GM12891 (cell line): ENCODE data around the gene BMP6.

Experiments used
- DNase-seq: peaks from one replicate; pipeline ENCODE4 v3.0.0; 2011; ENCODE audit warnings: low spot score; ENCODE audit not compliant: insufficient read length
- FAIRE-seq: peaks from 2 replicates; lab custom pipeline; 2011; peaks lifted over from hg19 to GRCh38; lab: Jason Lieb, UNC
- PAX5 ChIP-seq: IDR thresholded peaks from 2 replicates; pipeline ENCODE4 v1.6.1; 2011; ENCODE audit warnings: low read length, moderate library complexity, mild to moderate bottlenecking; ENCODE audit not compliant: insufficient read depth, severe bottlenecking
- POLR2A ChIP-seq: IDR thresholded peaks from 2 replicates; pipeline ENCODE4 v1.6.1; 2011; ENCODE audit warnings: low read depth, low read length, control low read depth
- POLR2AphosphoS5 ChIP-seq: IDR thresholded peaks from 2 replicates; pipeline ENCODE4 v1.6.1; 2011; ENCODE audit warnings: low read depth, low read length, control low read depth
- POU2F2 ChIP-seq: IDR thresholded peaks from 2 replicates; pipeline ENCODE4 v1.6.1; 2011; ENCODE audit warnings: low read depth, mild to moderate bottlenecking, control low read depth, low read length, moderate library complexity
- SPI1 ChIP-seq: IDR thresholded peaks from 2 replicates; pipeline ENCODE4 v1.6.1; 2011; ENCODE audit warnings: low read depth, low read length, control low read depth
- TAF1 ChIP-seq: IDR thresholded peaks from 2 replicates; pipeline ENCODE4 v1.6.1; 2011; ENCODE audit warnings: low read depth, low read length, control low read depth

BMP6 gene

DNA sequence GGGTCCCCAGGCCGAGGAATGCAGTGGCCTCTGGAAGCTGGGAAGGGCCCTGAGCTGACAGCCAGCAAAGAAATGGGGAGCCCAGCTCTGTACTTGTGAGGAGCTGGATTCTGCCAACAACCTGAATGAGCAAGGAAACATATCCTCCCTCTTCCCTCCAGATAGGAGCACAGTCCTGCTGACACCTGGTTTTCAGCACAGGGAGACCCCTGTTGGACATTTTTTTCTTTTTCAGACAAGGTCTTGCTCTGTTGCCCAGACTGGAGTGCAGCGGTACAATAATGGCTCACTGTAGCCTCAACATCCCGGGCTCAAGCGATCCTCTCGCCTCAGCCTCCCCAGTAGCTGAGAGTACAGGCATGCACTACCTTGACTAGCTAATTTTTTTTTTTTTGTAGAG, 21.5 kb downstream of the BMP6 start:
- no peak for TF ChIP-seq POU2F2
- no peak for TF ChIP-seq PAX5
- TF ChIP-seq POLR2A, result no peak
- no peak for TF ChIP-seq TAF1
- no peak for TF ChIP-seq SPI1
- TF ChIP-seq POLR2AphosphoS5, result no peak
- FAIRE-seq (no peak), DNase-seq (no peak)

DNA sequence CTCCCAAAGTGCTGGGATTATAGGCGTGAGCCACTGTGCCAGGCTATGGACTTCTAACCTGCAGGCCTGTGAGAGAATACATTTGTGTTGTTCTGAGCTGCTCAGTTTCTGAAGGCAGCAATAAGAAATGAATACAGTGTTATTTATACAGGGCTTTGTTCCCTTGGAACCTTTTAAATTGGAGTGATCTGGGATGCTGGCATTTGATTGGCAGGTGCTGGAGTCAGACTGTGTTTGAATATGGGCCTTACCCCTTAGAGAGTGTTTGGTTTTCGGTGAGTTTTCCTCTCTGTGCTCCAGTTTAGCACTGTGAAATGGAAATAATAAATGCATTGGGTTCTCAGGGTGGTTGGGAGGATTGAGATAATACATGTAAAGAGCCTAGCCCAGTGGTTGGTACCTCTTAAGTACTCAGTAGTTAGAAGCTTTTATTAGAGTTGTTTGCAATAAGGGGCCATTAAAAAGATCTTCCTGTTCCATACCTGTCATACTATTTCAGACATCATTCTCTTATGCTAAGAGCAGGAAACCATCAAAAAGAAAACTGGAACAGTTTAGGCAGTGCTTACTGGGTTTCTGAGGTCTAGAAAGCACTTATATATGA, 22.1 kb downstream of the BMP6 start:
- FAIRE-seq, result no peak
- TF ChIP-seq POLR2AphosphoS5, result no peak
- TF ChIP-seq POLR2A, result no peak
- no peak for TF ChIP-seq SPI1
- TF ChIP-seq TAF1, result no peak
- TF ChIP-seq POU2F2, result no peak
- no peak for TF ChIP-seq PAX5

DNA sequence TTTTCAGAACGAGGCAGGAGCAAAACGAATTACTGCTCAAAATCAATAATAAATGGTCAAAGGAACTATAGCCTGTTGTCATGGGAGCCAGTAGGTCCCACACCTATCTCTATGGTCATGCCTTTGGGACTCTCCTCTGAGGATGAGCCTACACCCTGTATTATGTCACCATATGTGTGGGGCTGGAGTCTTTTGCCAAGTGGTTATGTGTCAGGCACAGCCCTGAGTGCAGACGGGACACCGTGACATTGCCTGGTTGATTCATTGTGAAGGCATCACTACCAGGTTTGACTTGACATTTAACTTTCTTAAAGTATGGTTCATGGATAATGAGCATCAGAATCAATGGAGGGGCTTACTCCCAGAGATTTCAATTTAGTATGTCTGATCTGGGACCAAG, 23.6 kb downstream of the BMP6 start:
- FAIRE-seq (no peak), DNase-seq (no peak)
- TF ChIP-seq PAX5 (no peak), SPI1 (no peak), POLR2AphosphoS5 (no peak)

More for the DNA sequence above, 22.1 kb downstream of the BMP6 start:
- no peak for DNase-seq

DNA sequence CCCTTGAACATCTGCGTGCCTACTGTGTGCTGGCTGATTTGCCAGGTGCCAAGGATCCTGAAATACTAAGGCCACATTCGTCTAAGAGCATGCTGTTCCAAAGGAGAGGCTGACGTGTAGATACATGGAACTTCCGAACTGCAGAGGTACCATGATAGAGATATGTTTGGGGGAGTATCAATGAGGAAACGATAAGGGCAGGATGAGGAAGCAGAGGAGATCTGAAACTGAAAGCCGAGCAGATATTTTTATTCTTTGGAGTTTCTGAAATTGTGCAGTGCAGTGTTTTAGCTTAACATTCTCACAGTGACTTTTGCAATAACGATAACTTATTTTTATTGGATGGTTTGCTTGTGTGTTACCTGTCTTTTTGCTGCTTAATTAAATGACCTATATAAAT, 24.3 kb downstream of the BMP6 start:
- DNase-seq (no peak), FAIRE-seq (no peak)
- TF ChIP-seq SPI1 (no peak), POU2F2 (no peak), TAF1 (no peak), POLR2A (no peak), POLR2AphosphoS5 (no peak), PAX5 (no peak)

DNA sequence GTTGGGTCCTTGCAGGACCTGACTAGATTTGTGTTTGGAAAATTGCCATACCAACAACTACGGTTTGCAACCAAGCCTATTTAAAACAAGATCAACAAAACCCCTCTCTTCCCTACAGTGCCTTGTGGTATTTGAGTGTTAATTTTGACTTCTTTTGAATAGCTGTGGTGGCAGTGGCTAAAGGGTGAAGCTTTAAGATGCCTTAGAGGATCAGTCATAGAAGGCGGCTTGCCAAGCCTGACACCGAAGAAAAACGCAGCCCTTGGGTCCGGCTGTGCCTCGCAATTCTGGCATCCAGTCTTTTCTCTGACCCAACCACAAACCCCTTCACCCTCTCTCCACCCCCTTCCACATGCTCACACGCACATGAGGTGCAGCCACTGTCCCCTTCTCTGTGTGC, 32.6 kb downstream of the BMP6 start:
- DNase-seq (no peak), FAIRE-seq (no peak)
- TF ChIP-seq SPI1, result no peak
- no peak for TF ChIP-seq TAF1
- TF ChIP-seq POLR2AphosphoS5, result no peak
- TF ChIP-seq POU2F2, result no peak
- no peak for TF ChIP-seq POLR2A
- no peak for TF ChIP-seq PAX5

DNA sequence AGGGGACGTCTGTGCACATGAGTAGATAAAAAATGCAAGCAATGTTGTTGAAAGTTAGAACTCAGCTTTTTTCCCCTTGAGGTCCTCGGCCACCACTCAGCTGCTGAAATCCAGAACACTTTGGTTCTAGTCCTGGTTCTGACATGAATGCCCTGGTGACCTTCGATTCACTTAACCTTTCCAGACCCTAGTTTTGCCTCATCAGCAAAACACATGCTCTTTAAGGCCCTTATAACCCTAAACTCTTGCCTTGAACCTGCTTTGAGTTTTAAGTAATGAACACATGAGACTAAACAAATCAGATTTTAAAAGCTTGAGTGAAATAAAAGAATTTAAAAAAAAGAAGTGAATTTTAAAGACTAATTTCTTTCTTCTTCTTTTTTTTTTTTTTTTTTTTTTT, 33.4 kb downstream of the BMP6 start:
- DNase-seq (no peak), FAIRE-seq (no peak)
- TF ChIP-seq TAF1 (no peak), PAX5 (no peak), POLR2AphosphoS5 (no peak), SPI1 (no peak), POLR2A (no peak), POU2F2 (no peak)

DNA sequence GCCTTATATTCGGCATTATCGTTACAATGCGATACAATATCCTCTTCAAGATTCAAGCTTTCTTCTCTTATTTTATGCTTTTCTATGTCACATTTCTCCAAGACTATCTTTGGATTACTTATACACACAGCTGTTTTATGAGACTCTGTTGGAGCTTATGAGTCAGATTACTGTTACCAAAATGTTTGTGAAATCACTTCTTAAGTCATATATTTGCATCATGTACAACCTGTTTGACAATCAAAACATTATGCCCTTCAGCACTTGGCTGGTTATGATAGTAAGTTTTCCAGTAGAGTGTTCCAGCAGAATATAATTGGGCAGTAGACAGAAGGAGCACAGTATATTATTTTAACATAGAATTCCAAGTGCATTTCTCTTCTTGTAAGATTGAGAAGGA, 35.2 kb downstream of the BMP6 start:
- FAIRE-seq (no peak), DNase-seq (no peak)
- no peak for TF ChIP-seq POLR2A
- no peak for TF ChIP-seq SPI1
- TF ChIP-seq PAX5, result no peak
- TF ChIP-seq POU2F2, result no peak
- TF ChIP-seq TAF1, result no peak
- no peak for TF ChIP-seq POLR2AphosphoS5

DNA sequence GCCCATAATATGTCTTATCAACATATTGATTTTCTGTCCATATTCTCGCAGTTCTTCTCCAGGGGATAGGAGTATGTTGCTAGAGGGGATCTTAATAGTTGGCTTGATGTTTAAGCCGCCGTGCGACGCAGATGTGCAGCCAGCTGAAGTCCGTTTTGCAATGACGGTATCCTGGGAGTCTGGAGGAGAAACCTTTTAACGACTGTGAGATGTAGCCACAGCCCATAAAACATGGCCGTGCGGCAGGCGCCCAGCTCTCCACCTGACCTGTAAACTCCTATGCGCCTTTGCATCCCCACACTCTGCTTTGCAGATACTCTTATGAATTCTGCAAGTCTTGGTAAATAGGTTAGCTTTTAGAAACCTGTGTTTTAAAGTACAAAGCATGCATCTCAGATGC, 36.9 kb downstream of the BMP6 start:
- no peak for FAIRE-seq
- no peak for DNase-seq
- TF ChIP-seq POLR2A (no peak), SPI1 (no peak), TAF1 (no peak), POLR2AphosphoS5 (no peak), POU2F2 (no peak), PAX5 (no peak)

DNA sequence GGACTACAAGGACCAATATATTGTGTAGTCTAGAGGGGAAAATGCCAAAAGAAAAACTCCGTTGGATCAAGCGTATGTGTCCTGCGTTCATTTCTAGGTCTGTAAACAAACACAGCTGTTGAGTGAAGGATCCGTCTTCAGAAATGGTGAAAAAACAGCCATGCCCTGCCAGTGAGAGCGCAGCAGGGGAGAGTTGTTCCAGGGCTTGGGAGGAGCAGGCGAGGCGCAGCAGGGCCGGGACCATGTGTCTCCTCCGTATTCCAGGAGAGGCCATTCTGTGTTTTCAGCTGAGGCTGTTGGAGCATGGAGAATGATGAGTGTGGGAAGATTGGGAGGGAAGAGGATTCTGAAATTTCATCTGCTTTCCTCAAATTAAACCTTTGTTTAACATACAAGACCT, 38.0 kb downstream of the BMP6 start:
- DNase-seq (no peak), FAIRE-seq (no peak)
- TF ChIP-seq POLR2AphosphoS5 (no peak), SPI1 (no peak), POLR2A (no peak), TAF1 (no peak)

DNA sequence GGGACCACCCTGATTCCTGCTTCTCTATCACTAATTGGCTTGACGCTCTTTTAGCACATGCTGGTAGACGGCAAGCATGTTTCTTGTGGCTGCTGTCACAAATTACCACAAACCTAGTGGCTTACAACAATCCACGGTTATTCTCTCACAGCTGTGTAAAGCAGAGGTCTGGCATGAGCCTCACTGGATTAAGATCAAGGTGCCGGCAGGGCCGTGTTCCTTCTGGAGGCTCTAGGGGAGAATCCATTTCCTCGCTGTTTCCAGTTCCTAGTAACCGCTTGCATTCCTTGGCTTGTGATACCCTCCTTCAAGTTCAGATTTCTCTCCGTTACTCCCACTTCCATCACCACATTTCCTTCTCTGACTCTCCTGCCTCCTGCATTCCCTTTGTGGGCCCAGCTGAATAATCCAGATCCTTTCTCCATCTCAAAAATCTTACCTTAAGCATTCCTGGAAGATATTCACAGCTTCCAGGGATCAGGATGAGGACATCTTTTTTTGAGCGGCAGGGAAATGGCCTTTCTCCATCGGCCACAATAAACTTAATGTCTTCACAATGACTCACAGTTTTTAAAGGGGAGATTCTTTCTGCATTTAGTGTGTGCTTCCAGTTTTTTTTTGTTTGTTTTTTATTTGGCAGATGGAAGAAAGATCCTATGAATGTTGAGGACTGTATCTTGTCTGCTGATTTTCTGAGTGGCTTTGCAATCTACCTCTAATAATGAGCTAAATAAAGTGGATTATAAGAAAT, 39.9 kb downstream of the BMP6 start:
- DNase-seq (no peak), FAIRE-seq (no peak)
- TF ChIP-seq SPI1 (no peak), POLR2A (no peak), POLR2AphosphoS5 (no peak), PAX5 (no peak), TAF1 (no peak), POU2F2 (no peak)
